Ecto neural progenitor cell (in vitro differentiated cells): ENCODE data around the gene DUSP12.
A peak's percentile ranks its signal among the peaks of the same experiment; 100 is the strongest.
"Not testable (repeated sequence)": the region's sequence is repeated elsewhere in the genome, so short reads cannot be mapped to it uniquely, and the experiment has no call there.

Experiments
- DNase-seq: peaks from one replicate; pipeline ENCODE4 v3.0.0-alpha.2; 2018; ENCODE audit warnings: low spot score

The DUSP12 gene, protein sequence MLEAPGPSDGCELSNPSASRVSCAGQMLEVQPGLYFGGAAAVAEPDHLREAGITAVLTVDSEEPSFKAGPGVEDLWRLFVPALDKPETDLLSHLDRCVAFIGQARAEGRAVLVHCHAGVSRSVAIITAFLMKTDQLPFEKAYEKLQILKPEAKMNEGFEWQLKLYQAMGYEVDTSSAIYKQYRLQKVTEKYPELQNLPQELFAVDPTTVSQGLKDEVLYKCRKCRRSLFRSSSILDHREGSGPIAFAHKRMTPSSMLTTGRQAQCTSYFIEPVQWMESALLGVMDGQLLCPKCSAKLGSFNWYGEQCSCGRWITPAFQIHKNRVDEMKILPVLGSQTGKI

DNA sequence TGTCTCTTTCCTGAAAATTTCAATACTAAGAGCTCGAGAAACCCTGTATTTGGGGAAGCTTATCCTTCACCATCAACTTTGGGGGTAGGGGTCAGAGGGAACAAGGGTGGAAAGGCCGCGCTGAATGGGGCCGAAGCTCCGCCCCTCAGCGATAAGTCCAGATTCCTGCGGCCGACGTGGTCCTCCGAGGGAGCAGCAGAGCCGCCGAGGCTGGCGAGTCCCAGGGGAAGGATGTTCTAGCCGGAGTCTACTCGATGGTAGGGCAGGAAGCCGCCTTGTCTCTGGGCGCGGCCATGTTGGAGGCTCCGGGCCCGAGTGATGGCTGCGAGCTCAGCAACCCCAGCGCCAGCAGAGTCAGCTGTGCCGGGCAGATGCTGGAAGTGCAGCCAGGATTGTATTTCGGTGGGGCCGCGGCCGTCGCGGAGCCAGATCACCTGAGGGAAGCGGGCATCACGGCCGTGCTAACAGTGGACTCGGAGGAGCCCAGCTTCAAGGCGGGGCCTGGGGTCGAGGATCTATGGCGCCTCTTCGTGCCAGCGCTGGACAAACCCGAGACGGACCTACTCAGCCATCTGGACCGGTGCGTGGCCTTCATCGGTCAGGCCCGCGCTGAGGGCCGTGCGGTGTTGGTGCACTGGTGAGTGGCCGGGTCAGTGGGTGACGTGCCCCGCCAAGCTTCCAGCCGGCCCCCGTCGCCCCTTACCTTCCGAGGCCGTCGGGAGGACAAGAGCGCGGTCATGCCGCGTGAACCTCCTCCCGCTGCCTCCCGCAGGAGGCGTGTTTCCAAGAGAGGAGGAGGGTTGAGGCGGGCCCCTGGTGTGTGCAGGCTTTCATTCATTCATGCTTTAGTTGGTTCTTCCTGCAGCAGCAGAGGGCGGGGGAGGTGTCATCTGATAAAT is at the start of gene DUSP12:
DUSP12 (plus strand) TSS at position 278 of the 899 bp plus-strand sequence; CDS start at position 294, 16 bp downstream.
- peak; percentile 94 for DNase-seq

DNA sequence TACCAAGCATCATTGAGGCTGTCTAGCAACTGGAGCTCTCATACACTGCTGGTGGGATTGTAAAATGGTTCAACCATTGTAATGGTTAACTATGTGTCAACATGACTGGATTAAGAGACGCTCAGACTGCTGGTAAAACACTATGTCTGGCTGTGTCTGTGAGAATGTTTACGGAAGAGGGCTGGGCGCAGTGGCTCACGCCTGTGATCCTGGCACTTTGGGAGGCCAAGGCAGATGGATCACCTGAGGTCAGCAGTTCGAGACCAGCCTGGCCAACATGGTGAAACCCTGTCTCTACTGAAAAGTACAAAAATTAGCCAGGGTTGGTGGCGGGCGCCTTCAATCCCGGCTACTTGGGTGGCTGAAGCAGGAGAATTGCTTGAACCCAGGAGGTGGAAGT is 47.3 kb upstream of the DUSP12 start:
- no peak for DNase-seq

DNA sequence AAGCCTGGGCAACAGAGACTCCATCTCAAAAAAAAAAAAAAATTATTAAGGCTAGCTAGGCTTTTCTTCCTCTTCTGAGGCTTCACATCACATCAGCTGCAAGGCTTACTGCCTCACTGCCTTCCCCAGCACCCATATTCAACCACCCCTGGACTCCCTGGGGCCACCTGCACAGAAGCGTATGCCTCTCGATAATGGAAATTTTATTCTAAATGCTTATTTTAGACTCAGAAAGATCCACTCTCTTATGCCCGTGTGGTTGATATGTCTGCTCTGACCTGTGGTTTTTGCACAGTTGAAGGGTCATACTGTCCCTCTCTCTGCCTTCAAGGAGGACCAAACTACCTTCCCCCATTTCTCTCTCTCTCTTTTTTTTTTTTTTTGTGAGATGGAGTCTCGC is 44.0 kb upstream of the DUSP12 start:
- DNase-seq, result no peak

DNA sequence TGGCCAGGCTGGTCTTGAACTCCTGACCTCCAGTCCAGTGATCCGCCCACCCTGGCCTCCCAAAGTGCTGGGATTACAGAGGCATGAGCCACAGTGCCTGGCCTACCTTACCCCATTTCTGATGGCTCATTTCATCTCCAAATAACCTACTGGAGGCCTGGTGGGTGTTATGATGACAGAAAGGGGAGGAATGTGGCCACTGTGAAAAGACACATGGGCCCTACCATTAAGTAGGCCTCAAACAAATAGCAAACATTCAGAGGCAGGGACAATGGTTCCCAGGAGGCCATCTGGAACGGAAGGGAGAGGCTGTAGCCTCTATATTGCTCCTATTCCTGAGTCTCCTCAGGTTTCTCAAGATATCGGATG is 43.5 kb upstream of the DUSP12 start:
- no peak for DNase-seq

DNA sequence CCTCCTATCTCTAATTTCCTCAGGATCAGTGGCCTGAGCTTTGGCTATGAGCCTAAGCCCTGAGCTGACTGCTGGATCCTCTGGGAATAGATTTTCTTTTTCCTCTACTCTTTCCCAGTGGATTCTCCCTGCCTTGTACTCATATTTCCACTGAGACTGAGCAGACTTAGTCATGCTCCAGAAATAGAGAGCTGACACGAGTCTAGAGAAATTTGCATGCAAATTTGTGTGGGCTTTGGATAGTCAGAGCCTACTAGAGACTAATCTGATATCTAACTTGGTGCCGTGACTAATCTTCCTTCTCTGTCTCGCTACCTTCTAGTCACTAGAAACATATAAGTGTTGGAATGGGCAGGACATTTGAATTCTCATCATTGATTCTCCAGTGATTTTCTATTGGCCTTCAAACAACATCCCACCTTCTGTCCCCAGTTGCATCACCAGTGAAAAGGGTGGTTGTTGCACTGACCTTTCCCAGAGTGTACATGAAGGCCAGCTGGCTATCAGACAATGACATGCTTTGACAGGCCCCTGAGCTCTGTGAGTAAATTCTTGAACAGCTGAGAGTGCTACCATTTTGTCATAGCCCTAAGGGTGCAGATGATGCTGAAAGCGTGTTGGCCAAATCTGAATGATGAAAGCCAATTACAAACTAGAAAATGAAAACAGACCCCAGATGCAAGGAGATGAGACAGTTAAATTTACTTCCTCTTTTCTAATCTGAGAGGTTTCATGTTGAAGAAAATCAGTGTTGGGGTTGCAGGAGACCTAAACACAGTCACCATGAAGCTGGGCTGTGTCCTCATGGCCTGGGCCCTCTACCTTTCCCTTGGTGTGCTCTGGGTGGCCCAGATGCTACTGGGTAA is 42.9 kb upstream of the DUSP12 start, which contains the start of gene FCRLA:
FCRLA (plus strand) TSS at position 748 of the 866 bp plus-strand sequence; CDS start at position 784, 36 bp downstream.
- DNase-seq, result no peak

DNA sequence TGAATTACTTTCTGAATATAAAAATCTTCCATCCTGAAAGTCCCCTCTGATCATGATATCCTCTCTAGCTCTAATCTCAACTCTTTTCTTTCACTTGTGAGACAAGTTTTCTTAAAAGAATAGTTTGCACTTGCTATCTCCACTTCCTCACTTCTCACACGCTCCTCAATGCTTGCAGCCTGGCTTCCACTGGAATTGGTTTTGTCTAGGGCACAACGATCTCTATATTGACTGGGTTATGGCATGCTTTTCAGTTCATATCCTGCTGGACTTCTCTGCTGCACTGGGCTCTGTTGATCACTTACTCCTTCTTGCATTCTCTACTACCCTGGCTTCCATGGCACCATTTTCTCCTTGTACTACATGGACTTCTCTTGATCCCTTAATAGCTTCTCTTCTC is 42.1 kb upstream of the DUSP12 start:
- no peak for DNase-seq

DNA sequence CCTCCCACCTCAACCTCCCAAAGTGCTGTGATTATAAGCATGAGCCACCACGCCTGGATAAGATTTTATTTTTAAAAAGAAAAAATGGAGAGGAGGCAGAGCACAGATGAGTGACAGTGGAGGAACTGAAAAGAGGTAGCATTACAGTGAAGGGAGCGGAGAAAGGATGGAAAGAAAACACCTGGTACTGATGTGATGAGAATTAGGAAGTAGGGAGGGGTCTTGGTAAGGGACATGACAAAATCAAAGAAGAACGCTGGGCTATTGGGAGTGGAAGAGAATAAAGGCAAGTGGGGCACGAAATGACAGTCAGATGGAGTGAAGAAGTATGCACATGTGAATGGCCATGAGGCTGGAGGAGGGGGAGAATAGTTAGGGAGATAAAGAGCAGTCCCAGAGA is 40.2 kb upstream of the DUSP12 start:
- DNase-seq, result no peak

DNA sequence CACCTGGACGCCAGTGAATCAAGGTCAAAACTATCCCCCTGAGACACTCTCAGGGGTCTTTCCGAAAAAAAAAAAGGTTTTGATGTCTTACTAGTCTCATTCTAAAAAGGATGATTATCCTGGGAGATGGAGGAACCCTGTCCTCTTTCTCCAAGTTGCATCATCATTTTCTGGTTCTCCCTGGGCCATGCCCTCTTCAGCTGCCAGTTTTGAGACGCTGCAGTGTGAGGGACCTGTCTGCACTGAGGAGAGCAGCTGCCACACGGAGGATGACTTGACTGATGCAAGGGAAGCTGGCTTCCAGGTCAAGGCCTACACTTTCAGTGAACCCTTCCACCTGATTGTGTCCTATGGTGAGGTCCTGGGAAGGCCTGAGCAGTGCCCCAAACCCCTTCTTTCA is 39.0 kb upstream of the DUSP12 start:
- no peak for DNase-seq

DNA sequence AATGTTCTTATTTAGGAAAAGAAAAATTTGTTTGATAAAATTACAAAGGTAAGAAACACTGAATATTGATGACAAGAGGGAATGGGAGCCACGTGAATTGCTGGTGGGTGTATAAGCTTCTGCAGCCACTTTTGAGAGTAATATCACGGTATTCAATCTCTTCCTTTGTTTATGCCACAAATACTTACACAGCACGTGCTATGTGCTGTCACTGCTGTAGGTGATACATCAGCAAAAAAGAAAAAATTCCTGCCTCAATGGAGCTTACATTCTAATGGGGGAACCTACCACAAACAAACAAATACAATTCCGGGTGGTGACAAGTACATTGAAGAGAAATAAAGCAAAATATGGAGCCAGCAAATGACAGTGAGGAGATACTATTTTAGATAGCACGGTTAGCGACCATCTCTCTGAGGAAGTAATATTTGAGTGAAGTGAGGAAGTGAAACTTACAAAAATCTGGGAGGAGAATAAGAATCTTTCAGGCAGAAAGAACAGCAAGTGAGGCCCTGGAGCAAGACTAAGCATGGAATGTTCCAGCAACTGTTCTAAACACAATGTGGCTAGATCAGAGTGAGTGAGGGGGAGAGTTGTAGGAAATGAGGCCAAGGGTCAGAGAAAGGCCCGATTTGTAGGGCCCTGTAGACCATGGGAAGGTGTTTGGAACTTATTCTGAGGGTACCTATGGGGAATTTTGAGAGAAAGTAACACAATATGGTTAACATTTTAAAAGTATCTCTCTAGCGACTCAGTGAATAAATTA is 30.8 kb upstream of the DUSP12 start:
- DNase-seq, result no peak

DNA sequence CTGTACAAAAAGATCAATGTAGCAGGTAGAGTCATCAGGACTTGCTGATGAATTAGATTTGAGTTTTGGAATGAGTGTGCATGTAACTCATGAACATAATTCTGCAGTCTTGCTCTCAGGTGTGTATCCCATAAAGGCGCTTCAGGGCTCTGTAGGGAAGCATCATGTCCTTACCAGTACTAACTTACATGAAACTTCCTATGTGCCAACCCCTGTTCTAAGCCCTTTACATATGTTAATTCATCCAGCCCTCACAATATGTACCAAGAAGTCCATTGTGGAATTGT is 30.3 kb upstream of the DUSP12 start:
- no peak for DNase-seq

DNA sequence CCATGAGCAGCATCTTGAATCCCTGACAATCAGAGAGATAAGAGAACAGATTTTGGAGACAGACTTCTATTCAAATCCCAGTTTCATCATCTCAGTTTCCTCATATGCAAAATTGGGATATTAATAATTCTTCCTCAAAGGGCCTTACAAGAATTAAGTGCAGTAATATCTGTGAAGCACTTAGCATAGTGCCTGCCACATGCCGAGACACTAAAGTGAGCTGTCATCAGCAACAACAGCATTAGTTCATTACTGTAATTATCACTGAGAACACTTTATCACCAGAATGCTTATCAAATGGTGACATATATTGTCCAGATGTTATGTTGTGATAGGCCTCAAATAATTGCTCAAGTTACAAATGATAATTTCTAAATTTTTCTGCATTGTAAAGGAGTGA is 29.2 kb upstream of the DUSP12 start:
- no peak for DNase-seq

DNA sequence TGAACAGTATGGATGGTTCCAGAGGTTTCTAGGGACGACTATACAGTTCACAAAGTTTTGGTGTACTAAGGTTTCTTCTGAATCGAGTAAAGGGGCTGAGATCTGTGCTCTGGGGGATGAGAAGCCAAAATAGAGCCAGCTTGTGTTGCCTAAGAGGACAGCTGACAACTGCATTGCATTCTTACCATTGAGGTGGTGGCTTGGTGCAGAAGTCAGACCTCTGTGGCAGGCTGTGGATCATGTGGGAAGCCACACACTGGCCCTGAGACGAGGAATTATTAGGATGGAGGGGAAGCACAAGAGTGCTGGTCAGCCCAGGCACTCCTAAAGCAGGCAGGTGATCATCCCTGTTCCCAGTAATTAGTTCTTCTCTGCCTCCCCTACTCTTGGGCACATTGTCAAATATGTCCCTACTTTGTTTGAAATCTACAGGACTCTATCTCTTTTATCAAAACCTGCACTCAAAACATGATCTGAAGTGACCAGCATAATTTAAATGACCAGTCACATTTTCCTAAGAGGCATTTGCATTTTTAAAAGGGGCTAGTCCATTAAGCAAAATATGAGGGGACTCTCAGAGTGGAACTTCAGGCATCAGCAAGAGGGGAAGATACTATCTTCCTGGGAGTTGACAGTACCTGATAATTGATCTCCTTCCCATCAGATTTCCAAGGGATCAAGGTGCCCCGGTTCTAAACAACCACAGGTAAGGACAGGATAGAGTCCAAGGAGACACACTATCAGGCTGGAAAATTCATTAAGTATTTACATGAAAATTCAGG is 28.4 kb upstream of the DUSP12 start, which contains the start of gene FCRLB:
FCRLB (plus strand) TSS at position 589 of the 782 bp plus-strand sequence. CDS start 1,129 bp downstream, outside the sequence.
- DNase-seq, result no peak

DNA sequence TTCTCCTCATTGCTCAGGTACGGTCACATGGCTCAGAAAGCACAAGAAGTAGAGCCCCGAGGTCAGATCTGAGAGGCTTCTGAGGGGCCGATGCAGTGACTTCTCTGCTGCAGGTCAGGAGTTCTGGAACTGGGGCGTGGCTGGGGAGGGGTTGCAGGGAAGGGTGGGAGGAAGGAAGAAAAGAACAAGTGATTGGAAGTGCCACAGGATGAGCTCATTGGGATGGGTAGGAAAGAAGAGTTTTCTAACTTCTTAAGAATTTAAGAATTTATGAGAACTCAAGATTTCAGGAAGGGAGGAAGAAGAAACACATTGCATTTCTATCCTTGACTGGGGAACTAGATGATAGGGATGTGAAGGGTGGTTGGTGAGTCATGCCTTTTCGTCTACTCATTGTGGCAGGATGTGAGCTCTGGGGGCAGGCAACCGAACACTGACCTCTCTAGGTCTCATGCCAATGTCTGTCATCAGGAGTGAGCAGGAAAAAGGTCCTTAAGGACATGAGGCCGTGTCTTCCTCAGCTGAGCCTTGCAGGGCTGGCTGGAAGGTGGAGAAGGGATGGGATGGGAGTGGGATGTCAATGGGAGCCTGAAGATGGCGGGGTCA is 27.7 kb upstream of the DUSP12 start:
- DNase-seq, result no peak

DNA sequence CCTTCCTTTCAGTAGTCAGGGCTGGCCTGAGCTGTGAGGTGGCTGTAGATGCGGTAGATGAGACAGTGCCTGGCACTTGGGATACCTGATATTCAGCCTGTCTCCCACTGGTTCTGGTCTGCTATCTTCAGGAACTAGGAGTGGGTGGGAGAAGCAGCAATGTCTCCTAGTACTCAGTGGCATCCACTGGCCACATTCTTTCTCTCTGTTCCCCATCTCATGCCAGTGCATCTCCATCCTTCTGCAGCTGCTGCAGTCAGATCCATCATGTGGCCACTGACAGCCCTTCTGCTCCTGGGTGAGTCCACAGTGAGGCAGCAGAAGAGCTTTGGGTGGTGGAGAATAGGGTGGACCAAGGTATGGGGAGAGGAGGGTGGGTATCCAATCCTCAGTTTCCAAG is 27.2 kb upstream of the DUSP12 start:
- DNase-seq, result no peak

DNA sequence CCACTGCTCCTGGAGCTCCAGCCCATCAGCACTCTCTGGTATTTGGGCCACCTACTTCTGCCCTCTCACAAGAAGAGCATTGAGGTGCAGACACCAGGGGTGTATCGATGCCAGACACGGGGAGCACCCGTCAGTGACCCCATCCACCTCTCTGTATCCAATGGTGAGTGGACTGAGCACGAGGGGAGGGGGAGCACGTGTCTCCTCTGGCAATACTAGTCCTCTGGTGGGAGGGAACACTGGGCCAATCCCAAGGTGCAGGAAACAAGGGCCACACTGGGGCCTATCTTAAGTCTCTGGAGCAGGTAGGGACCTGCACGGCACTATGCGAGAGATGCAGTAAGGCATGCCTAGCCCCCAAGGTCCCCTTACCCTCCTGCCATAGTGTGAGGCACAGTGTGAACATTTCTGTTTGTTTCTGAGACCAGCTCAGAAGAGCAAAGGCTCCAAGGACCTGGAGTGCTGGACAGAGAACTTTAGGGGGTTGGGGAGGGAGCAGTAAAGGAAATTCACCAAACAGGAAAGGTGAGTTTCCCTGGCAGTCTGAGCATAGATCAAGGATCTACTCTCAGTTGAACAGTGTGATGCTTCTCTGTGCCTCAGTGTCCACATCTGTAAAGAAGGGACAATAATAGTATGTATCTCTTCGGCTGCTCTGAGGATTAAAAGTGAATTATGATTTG is 26.0 kb upstream of the DUSP12 start:
- DNase-seq, result no peak

DNA sequence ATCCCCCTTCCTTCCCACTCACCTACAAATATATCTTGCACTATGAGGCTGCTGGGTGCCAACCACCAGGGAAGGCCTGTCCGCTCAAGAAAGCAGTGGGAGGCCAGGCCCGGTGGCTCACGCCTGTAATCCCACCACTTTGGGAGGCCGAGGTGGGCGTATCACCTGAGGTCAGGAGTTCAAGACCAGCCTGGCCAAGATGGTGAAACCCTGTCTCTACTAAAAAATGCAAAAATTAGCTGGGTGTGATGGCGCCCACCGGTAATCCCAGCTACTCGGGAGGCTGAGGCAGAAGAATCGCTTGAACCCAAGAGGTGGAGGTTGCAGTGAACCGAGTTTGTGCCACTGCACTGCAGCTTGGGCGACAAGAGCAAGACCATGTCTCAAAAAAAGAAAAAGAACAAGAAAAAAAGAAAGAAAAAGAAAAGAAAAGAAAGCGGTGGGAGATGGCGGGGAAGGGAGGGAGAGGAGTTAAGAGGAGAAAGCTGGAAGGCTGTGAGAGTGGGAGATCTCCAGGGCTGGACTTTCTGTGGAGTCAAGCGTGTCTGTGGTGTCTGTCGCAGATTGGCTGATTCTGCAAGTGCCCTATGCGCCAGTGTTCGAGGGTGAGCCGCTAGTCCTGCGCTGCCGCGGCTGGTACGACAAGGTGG is 24.2 kb upstream of the DUSP12 start:
- DNase-seq, result not testable (repeated sequence)

DNA sequence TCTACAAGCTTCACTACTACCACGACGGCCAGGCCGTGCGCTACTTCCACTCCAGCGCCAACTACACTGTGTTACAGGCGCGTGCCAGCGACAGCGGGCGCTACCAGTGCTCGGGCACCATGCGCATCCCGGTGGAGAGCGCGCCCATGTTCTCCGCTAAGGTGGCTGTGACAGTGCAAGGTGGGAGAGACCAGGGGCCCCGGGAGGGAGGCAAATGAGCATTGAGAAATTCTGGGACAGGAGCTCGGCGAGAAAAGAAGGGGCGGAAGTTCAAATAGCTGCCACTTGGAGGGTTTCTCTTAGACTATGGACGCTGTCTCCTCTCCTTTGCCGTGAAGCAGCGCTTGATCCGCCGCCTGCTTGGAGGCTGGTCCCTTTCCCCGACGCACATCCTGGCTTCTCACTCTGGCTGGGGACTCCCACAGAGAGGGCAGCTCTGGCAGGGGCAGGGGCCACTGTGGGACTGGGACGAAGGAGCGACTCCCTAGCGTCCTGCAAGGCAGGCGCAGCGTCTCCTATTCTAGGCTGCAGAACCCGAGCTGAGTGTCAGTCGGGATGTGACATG is 23.6 kb upstream of the DUSP12 start:
- DNase-seq, result peak; percentile 73

DNA sequence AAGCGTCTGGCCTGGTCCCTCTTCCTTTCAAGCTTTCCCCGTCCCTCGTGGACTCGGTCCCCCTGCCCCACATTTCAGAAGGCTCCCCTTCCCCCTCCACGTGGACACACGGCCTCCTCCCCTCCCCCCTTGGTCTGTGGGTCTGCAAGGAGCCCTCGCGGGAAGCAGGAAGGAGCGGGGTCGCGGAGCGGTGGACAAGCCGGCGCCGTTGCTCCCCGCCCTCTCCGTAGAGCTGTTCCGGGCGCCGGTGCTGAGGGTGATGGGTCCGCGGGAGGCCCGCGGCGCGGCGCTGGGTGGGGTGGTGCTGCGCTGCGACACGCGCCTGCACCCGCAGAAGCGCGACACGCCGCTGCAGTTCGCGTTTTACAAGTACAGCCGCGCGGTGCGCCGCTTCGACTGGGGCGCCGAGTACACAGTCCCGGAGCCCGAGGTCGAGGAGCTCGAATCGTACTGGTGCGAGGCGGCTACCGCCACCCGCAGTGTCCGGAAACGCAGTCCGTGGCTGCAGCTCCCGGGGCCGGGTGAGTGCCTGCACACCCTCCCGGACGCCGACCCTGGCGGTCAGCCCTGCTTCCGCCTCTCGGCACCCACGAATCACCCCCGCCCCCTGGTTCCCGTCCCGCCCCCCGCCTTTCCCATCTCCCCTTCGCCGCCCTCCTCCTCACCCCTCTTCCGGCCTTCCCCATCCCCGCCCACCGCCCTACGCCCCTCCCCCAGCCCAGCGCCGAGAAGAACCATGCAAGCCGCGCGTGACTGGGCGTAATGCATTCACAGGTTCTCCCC is 22.9 kb upstream of the DUSP12 start:
- DNase-seq, result peak; percentile 88
